ENCODE data around the gene SIGLEC1.

SIGLEC1 gene

DNA sequence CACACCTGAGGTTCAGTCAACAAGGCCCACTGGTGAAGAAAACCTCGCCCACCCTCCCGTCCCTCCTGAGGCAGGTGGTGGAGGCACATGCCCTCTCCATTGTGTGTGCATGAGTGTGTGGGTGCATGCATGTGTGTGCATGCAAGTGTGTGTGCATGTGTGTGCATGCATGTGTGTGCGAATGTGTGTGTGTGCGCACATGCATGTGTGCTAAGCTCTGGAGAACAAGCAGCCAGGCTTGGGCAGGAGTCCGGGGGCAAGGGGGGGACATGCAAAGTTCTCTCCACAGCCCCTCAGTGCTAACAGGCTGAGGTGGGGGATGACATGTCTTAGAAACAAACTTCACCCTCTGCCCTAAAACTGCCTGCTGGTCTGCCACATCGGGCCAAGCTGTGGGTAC, 17.0 kb upstream of the SIGLEC1 start:
- H3K27me3 ChIP-seq (ENCODE audit: insufficient read depth, poor library complexity, severe bottlenecking), result peaks cover 28% of the 10 kb centered on the region
- no peak for DNase-seq (ENCODE audit: low read depth in 1 of 2, low spot score in 1 of 2)
- no peak overlapping the region for H3K4me3 ChIP-seq (replicated peaks; ENCODE audit: insufficient read depth, low read length)
- no peak overlapping the region for H3K27ac ChIP-seq (replicated peaks)
- TF ChIP-seq REST (IDR thresholded peaks at IDR 0.05; ENCODE audit: insufficient replicate concordance, low read depth) (no peak), SPI1 (IDR thresholded peaks at IDR 0.05; ENCODE audit: borderline replicate concordance, low read depth) (no peak), GABPA (IDR thresholded peaks at IDR 0.05; ENCODE audit: low read depth) (no peak), POLR2AphosphoS5 (IDR thresholded peaks at IDR 0.05; ENCODE audit: low read depth) (no peak)
- TF ChIP-seq, protein P1, sequence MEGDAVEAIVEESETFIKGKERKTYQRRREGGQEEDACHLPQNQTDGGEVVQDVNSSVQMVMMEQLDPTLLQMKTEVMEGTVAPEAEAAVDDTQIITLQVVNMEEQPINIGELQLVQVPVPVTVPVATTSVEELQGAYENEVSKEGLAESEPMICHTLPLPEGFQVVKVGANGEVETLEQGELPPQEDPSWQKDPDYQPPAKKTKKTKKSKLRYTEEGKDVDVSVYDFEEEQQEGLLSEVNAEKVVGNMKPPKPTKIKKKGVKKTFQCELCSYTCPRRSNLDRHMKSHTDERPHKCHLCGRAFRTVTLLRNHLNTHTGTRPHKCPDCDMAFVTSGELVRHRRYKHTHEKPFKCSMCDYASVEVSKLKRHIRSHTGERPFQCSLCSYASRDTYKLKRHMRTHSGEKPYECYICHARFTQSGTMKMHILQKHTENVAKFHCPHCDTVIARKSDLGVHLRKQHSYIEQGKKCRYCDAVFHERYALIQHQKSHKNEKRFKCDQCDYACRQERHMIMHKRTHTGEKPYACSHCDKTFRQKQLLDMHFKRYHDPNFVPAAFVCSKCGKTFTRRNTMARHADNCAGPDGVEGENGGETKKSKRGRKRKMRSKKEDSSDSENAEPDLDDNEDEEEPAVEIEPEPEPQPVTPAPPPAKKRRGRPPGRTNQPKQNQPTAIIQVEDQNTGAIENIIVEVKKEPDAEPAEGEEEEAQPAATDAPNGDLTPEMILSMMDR (IDR thresholded peaks at IDR 0.05; ENCODE audit: insufficient read depth, low read length), result no peak

DNA sequence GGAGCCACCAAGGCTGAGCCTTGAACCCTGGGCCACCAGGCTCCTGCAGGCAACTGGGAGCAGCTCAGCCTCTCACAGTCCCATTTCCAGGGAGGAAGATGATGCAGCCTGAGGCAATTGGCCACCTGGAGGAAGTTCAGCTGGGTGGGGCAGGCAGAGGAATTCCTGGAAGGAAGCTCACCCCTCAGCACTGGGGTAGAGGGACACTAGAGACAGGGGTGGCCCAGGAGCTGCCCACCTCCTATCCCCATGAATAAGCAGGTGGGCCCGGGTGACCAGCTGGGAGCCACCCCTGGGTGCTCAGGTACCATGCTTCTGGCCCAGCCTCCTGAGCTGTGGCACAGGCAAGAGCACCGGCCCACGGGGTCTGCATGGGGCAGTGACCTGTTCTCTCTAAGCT, 16.5 kb upstream of the SIGLEC1 start:
- Histone ChIP-seq H3K27me3 (ENCODE audit: insufficient read depth, poor library complexity, severe bottlenecking) (peaks cover 28% of the 10 kb centered on the region), H3K27ac (replicated peaks) (no peak overlapping the region), H3K4me3 (replicated peaks; ENCODE audit: insufficient read depth, low read length) (no peak overlapping the region)
- TF ChIP-seq, protein P1 (IDR thresholded peaks at IDR 0.05; ENCODE audit: insufficient read depth, low read length), result no peak
- TF ChIP-seq REST (IDR thresholded peaks at IDR 0.05; ENCODE audit: insufficient replicate concordance, low read depth), result no peak
- no peak for DNase-seq (ENCODE audit: low read depth in 1 of 2, low spot score in 1 of 2)

DNA sequence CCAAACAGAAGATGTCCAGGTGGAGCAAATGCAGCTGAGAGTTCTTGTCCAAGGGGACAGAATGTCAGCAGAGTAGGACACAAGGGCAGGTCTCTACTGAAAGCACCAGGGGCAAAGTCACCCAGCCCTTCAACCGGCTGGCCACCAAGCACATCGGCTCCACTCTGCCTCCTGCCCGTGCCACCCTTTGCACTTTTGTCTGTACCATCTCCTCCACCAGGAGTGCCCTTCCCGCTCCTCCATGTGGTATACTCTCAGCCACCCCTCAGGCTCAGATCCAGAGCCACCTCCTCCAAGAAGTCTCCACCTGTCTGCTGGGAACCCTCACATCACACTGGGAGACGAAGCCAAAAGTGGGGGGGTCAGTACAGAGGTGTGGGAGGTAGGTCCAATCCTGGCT, 16.0 kb upstream of the SIGLEC1 start:
- no peak for TF ChIP-seq SPI1 (IDR thresholded peaks at IDR 0.05; ENCODE audit: borderline replicate concordance, low read depth)
- TF ChIP-seq, protein P1 (IDR thresholded peaks at IDR 0.05; ENCODE audit: insufficient read depth, low read length), result no peak
- TF ChIP-seq REST (IDR thresholded peaks at IDR 0.05; ENCODE audit: insufficient replicate concordance, low read depth), result no peak
- TF ChIP-seq GABPA (IDR thresholded peaks at IDR 0.05; ENCODE audit: low read depth), result no peak
- TF ChIP-seq POLR2AphosphoS5 (IDR thresholded peaks at IDR 0.05; ENCODE audit: low read depth), result no peak
- no peak overlapping the region for H3K27ac ChIP-seq (replicated peaks)
- H3K27me3 ChIP-seq (ENCODE audit: insufficient read depth, poor library complexity, severe bottlenecking), result peaks cover 25% of the 10 kb centered on the region
- DNase-seq (ENCODE audit: low read depth in 1 of 2, low spot score in 1 of 2), result no peak
- H3K4me3 ChIP-seq (replicated peaks; ENCODE audit: insufficient read depth, low read length), result no peak overlapping the region
